Peyer's patch (tissue), 4 donors: ENCODE data around the gene BCR.

Experiments used
- CTCF ChIP-seq, 6 experiments: fragments of 450-650 bp in 4 of 6; fragments of 200-600 bp in 2 of 6; sonication (generic) in 1 of 6; IDR thresholded peaks; one replicate each; pipeline ENCODE4 v1.5.1; 2017 to 2019; ENCODE audit warnings: antibody characterized with exemption in 6 of 6, mild to moderate bottlenecking in 3 of 6, moderate library complexity in 1 of 6
- POLR2A ChIP-seq, 2 donors: fragments of 450-650 bp; IDR thresholded peaks; one replicate each; pipeline ENCODE4 v1.5.1; 2017; ENCODE audit warnings: antibody characterized with exemption in 2 of 2, mild to moderate bottlenecking in 2 of 2, moderate library complexity in 2 of 2

GRCh38 chr22:23140385-23140784 is 39.9 kb upstream of the BCR start:
- TF ChIP-seq POLR2A (IDR thresholded peaks at IDR 0.05) (no peak), CTCF (IDR thresholded peaks at IDR 0.05) (no peak)
